IMR-90 (cell line): ENCODE data around the gene INPP5J. TPM values are rescaled to one million over a fixed set of nuclear protein-coding genes. Genes with fewer than 3 reads are reported as not detected.

Experiments used
- ATAC-seq: fragments of 200-7000 bp; cut with Tn5 transposase; 2 replicates; pipeline ENCODE4 v1.9.1; 2020; ENCODE audit warnings: low read depth, mild to moderate bottlenecking, moderate library complexity
- BruUV-seq: library from RNA; stranded (reverse); fragments of 400-500 nt; replicated peaks from 2 replicates; lab custom pipeline; 2021; lab: Mats Ljungman, UMichigan
- CTCF ChIA-PET: fragments of 300-600 bp; formaldehyde crosslinking; extraction: SDS; loops from one replicate; lab custom pipeline; 2021; ENCODE audit warnings: antibody characterized with exemption; lab: Yijun Ruan, JAX
- POLR2A ChIA-PET: fragments of 300-600 bp; sonication (Branson Sonifier 250); formaldehyde crosslinking; loops from one replicate; lab custom pipeline; 2022; ENCODE audit warnings: antibody characterized with exemption; ENCODE audit not compliant: unreplicated experiment; lab: Charles Lee
- DNase-seq: peaks from one replicate; pipeline ENCODE4 v3.0.0; 2013
- H2AFZ ChIP-seq: replicated peaks from 2 replicates; pipeline ENCODE3; 2013; ENCODE audit warnings: low read length, mild to moderate bottlenecking; ENCODE audit not compliant: poor library complexity
- H2AK5ac ChIP-seq: 2 replicates; pipeline ENCODE4 v1.6.1; 2013; ENCODE audit warnings: low read depth, low read length, inconsistent platforms
- H2AK9ac ChIP-seq: replicated peaks from 2 replicates; pipeline ENCODE3; 2013; ENCODE audit warnings: mild to moderate bottlenecking, low read depth, low read length, moderate library complexity; ENCODE audit not compliant: poor library complexity
- H2BK120ac ChIP-seq: 2 replicates; pipeline ENCODE4 v1.6.1; 2013; ENCODE audit warnings: low read depth, low read length, inconsistent platforms
- H2BK15ac ChIP-seq: 3 replicates; pipeline ENCODE4 v1.6.1; 2013; ENCODE audit warnings: low read depth, low read length, inconsistent platforms
- H2BK20ac ChIP-seq: 2 replicates; pipeline ENCODE4 v1.6.1; 2013; ENCODE audit warnings: low read depth, mild to moderate bottlenecking, inconsistent platforms, low read length, moderate library complexity
- H2BK5ac ChIP-seq: 2 replicates; pipeline ENCODE4 v1.6.1; 2013; ENCODE audit warnings: mild to moderate bottlenecking, low read depth, low read length, inconsistent platforms; ENCODE audit not compliant: poor library complexity, severe bottlenecking
- H3K14ac ChIP-seq: replicated peaks from 2 replicates; pipeline ENCODE4 v1.6.1; 2013; ENCODE audit warnings: low read depth, low read length, inconsistent platforms
- H3K18ac ChIP-seq: 2 replicates; pipeline ENCODE4 v1.6.1; 2013; ENCODE audit warnings: low read depth, low read length, control low read depth
- H3K23ac ChIP-seq: 2 replicates; pipeline ENCODE4 v1.6.1; 2013; ENCODE audit warnings: low read depth, low read length, inconsistent platforms
- H3K27ac ChIP-seq: 2 replicates; pipeline ENCODE4 v1.5.1; 2013; ENCODE audit warnings: mild to moderate bottlenecking, control low read depth, low read length; ENCODE audit not compliant: insufficient read depth
- H3K27me3 ChIP-seq: 2 replicates; pipeline ENCODE4 v1.6.1; 2013; ENCODE audit warnings: low read length; ENCODE audit not compliant: control insufficient read depth, insufficient read depth
- H3K36me3 ChIP-seq: 2 replicates; pipeline ENCODE4 v1.6.1; 2013; ENCODE audit warnings: low read length, mixed read lengths; ENCODE audit not compliant: control insufficient read depth, insufficient read depth
- H3K4ac ChIP-seq: 2 replicates; pipeline ENCODE4 v1.6.1; 2013; ENCODE audit warnings: low read depth, low read length, inconsistent platforms
- H3K4me1 ChIP-seq: 2 replicates; pipeline ENCODE4 v1.6.1; 2013; ENCODE audit warnings: low read length, mixed read lengths; ENCODE audit not compliant: control insufficient read depth, insufficient read depth
- H3K4me2 ChIP-seq: 2 replicates; pipeline ENCODE4 v1.6.1; 2013; ENCODE audit warnings: low read depth, mild to moderate bottlenecking, control low read depth, low read length, moderate library complexity
- H3K4me3 ChIP-seq: 2 replicates; pipeline ENCODE4 v1.5.1; 2013; ENCODE audit warnings: low read depth, mild to moderate bottlenecking, control low read depth, low read length, moderate library complexity; ENCODE audit not compliant: insufficient read depth
- H3K56ac ChIP-seq: 2 replicates; pipeline ENCODE4 v1.6.1; 2013; ENCODE audit warnings: low read length, inconsistent platforms; ENCODE audit not compliant: insufficient read depth; ENCODE audit errors: extremely low read depth
- H3K79me1 ChIP-seq, 2 experiments: 2 replicates each; pipeline ENCODE4 v1.6.1; 2013; ENCODE audit warnings: low read length in 2 of 2, inconsistent platforms in 1 of 2, low read depth in 1 of 2
- H3K9ac ChIP-seq: 2 replicates; pipeline ENCODE4 v1.6.1; 2013; ENCODE audit warnings: low read depth, low read length, control low read depth
- H3K9me1 ChIP-seq: 2 replicates; pipeline ENCODE4 v1.6.1; 2013; ENCODE audit warnings: low read length, inconsistent platforms; ENCODE audit not compliant: insufficient read depth
- H3K9me3 ChIP-seq: 2 replicates; pipeline ENCODE4 v1.6.1; 2013; ENCODE audit warnings: low read length; ENCODE audit not compliant: control insufficient read depth, insufficient read depth
- H4K20me1 ChIP-seq: 2 replicates; pipeline ENCODE4 v1.6.1; 2013; ENCODE audit warnings: low read length, inconsistent platforms; ENCODE audit not compliant: insufficient read depth
- H4K5ac ChIP-seq: 2 replicates; pipeline ENCODE4 v1.6.1; 2013; ENCODE audit warnings: mild to moderate bottlenecking, low read depth, low read length, control low read depth
- H4K8ac ChIP-seq, 2 experiments: 2 replicates each; pipeline ENCODE4 v1.6.1; 2013; ENCODE audit warnings: low read depth in 2 of 2, low read length in 2 of 2, control low read depth in 1 of 2, inconsistent platforms in 1 of 2
- H4K91ac ChIP-seq: 2 replicates; pipeline ENCODE4 v1.6.1; 2013; ENCODE audit warnings: low read depth, low read length, inconsistent platforms; ENCODE audit not compliant: insufficient read depth
- BHLHE40 ChIP-seq: fragments of 150-350 bp; IDR thresholded peaks from 2 replicates; pipeline ENCODE4 v1.6.1; 2016; ENCODE audit warnings: mild to moderate bottlenecking, low read depth, low read length
- CEBPB ChIP-seq: IDR thresholded peaks from 2 replicates; pipeline ENCODE4 v1.6.1; 2012; ENCODE audit warnings: low read depth, low read length, improper control_type of control experiment
- CHD1 ChIP-seq: IDR thresholded peaks from 2 replicates; pipeline ENCODE4 v1.6.1; 2012; ENCODE audit warnings: low read depth, low read length, improper control_type of control experiment
- CTCF ChIP-seq: conservative IDR thresholded peaks from 2 replicates; pipeline ENCODE4 v1.5.1; 2012; ENCODE audit warnings: mild to moderate bottlenecking, low read depth, low read length, improper control_type of control experiment
- FOS ChIP-seq: fragments of 150-350 bp; IDR thresholded peaks from 2 replicates; pipeline ENCODE4 v1.6.1; 2016; ENCODE audit warnings: low read depth, low read length
- MAZ ChIP-seq: IDR thresholded peaks from 2 replicates; pipeline ENCODE4 v1.6.1; 2012; ENCODE audit warnings: low read depth, mild to moderate bottlenecking, low read length, improper control_type of control experiment, moderate library complexity, borderline replicate concordance
- POLR2A ChIP-seq: IDR thresholded peaks from 2 replicates; pipeline ENCODE4 v1.6.1; 2012; ENCODE audit warnings: mild to moderate bottlenecking, low read depth, low read length
- RAD21 ChIP-seq: IDR thresholded peaks from 2 replicates; pipeline ENCODE4 v1.6.1; 2012; ENCODE audit warnings: low read length, improper control_type of control experiment
- RFX5 ChIP-seq: IDR thresholded peaks from 2 replicates; pipeline ENCODE4 v1.8.0; 2012; ENCODE audit warnings: low read depth, mild to moderate bottlenecking, low read length, moderate library complexity
- SMC3 ChIP-seq: fragments of 150-350 bp; IDR thresholded peaks from 2 replicates; pipeline ENCODE4 v1.6.1; 2016; ENCODE audit warnings: low read depth, mild to moderate bottlenecking, antibody characterized with exemption, low read length, moderate library complexity
- WGBS, 2 experiments: methylation state at CpG; one replicate each; pipeline versions ENCODE4 v1.1.5 to v1.1.7; 2013; ENCODE audit warnings: missing lambda C conversion rate in 2 of 2; ENCODE audit not compliant: insufficient read length in 1 of 2; ENCODE audit errors: extremely low coverage in 2 of 2; 5-methylcytosine and 5-hydroxymethylcytosine counted together
- dilution Hi-C: fragments of 300-500 bp; cut with HindIII; formaldehyde crosslinking; loops from one replicate; pipeline ENCODE4 v1.14.3; 2018; ENCODE audit warnings: low sequenced_read_pairs; ENCODE audit not compliant: unreplicated experiment
- in situ Hi-C: fragments of 300-500 bp; cut with MboI; formaldehyde crosslinking; loops from 3 replicates; pipeline ENCODE4 v1.14.3; 2019; ENCODE audit warnings: low sequenced_read_pairs, inconsistent platforms, mixed read lengths
- intact Hi-C: fragments of 100-400 bp; cut with micrococcal nuclease; formaldehyde crosslinking; loops from 2 replicates; pipeline ENCODE4 v1.10.0; 2022
- polyA plus RNA-seq, 3 experiments: library from polyadenylated mRNA; depleted of rRNA; stranded (reverse); fragments of >200 nt; gene quantifications; 2 replicates each; pipeline ENCODE4 v1.2.3, GENCODE V29; 2012; ENCODE audit warnings: low replicate concordance in 1 of 3
- total RNA-seq: library from RNA; depleted of rRNA; stranded (reverse); fragments of >200 nt; gene quantifications from 2 replicates; pipeline ENCODE4 v1.2.3, GENCODE V29; 2012
- TF ChIP-seq, protein P1 (sequence below): fragments of 150-350 bp; IDR thresholded peaks from 2 replicates; pipeline ENCODE4 v1.6.1; 2017; ENCODE audit warnings: mild to moderate bottlenecking, antibody characterized with exemption, low read length, low read depth

INPP5J gene
- total and polyA plus RNA-seq, 2 of the 4 experiments (the other 2 are of a cell fraction), result 0.36 to 2.2 TPM

DNA sequence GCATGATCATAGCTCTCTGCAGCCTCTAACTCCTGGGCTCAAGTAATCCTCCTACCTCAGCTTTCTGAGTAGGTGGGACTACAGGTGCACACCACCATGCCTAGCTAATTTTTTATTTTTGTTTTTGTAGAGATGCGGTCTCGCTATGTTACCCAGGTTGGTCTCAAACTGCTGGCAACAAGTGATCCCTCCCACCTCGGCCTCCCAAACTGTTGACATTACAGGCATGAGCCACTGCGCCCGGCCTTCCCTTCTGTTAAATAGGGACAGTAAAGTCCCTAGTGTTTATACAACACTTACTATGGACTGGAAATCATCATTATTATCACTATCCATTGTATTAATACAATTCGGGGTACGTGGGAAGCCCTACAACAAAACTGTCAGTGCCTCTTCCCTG lies 28.0 kb upstream of the INPP5J start:
- no peak for DNase-seq
- H2BK15ac ChIP-seq, result no peak overlapping the region
- no peak overlapping the region for H2AFZ ChIP-seq
- no peak overlapping the region for H4K91ac ChIP-seq
- no peak overlapping the region for H3K27ac ChIP-seq
- H3K4me3 ChIP-seq, result no peak overlapping the region
- dilution Hi-C loops (no loop called here), in situ Hi-C loops (no loop called here), intact Hi-C loops (no loop called here)
- H4K20me1 ChIP-seq, result peaks cover 7% of the 10 kb centered on the region; the same call in 1 of the 2 replicates
- H3K79me1 ChIP-seq, result peaks cover 22 to 49% of the 10 kb centered on the region in 2 experiments
- no peak overlapping the region for H3K4ac ChIP-seq
- no peaks in the 10 kb centered on the region for H3K27me3 ChIP-seq
- peaks cover 84% of the 10 kb centered on the region for H3K36me3 ChIP-seq
- H2AK9ac ChIP-seq, result no peak overlapping the region
- no peak overlapping the region for H3K4me2 ChIP-seq
- 100% methylated on average over 4 of the region's 7 CpGs; no CpG with 5 or more reads in 1 of the 2 experiments for WGBS, 2 experiments
- no peak overlapping the region for H2BK5ac ChIP-seq
- no peak overlapping the region for H4K8ac ChIP-seq
- peaks cover 7% of the 10 kb centered on the region; the same call in 1 of the 2 replicates for H3K9me1 ChIP-seq
- H3K9ac ChIP-seq, result no peak overlapping the region
- H4K5ac ChIP-seq, result no peak overlapping the region
- peaks cover 12% of the 10 kb centered on the region for H3K4me1 ChIP-seq
- H2BK120ac ChIP-seq, result no peak overlapping the region
- ChIA-PET CTCF (no interaction called here), POLR2A (no interaction called here)
- H2AK5ac ChIP-seq, result no peak overlapping the region
- H3K56ac ChIP-seq, result no peak overlapping the region
- BruUV-seq, result no TSS peak
- H3K23ac ChIP-seq, result no peak overlapping the region
- TF ChIP-seq BHLHE40 (no peak), CTCF (no peak), SMC3 (no peak), FOS (no peak), RFX5 (no peak), MAZ (no peak), RAD21 (no peak), CEBPB (no peak), POLR2A (no peak), CHD1 (no peak)
- TF ChIP-seq, protein P1, sequence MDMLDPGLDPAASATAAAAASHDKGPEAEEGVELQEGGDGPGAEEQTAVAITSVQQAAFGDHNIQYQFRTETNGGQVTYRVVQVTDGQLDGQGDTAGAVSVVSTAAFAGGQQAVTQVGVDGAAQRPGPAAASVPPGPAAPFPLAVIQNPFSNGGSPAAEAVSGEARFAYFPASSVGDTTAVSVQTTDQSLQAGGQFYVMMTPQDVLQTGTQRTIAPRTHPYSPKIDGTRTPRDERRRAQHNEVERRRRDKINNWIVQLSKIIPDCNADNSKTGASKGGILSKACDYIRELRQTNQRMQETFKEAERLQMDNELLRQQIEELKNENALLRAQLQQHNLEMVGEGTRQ, result no peak
- H2BK20ac ChIP-seq, result no peak overlapping the region
- no peak overlapping the region for H3K14ac ChIP-seq
- no peak overlapping the region for H3K18ac ChIP-seq
- no peak for ATAC-seq
- no peaks in the 10 kb centered on the region for H3K9me3 ChIP-seq
